HepG2 (cell line): ENCODE results near the gene KCTD19. TPM values are rescaled to one million over a fixed set of nuclear protein-coding genes. Genes with fewer than 3 reads are reported as not detected.

Source experiments
- GABPB1 ChIP-seq: IDR thresholded peaks from 2 replicates; pipeline ENCODE4 v1.6.1; 2016; ENCODE audit warnings: mild to moderate bottlenecking, missing genetic modification reagents, moderate library complexity, missing compliant biosample characterization
- JUN ChIP-seq: sonication (generic); formaldehyde crosslinking; IDR thresholded peaks from 2 replicates; pipeline ENCODE4 v1.4.0; 2020; ENCODE audit warnings: mild to moderate bottlenecking, missing genetic modification reagents
- KLF9 ChIP-seq: IDR thresholded peaks from 2 replicates; pipeline ENCODE4 v1.6.1; 2016; ENCODE audit warnings: low read depth
- MTA3 ChIP-seq: sonication (generic); formaldehyde crosslinking; IDR thresholded peaks from 2 replicates; pipeline ENCODE4 v1.4.0; 2020; ENCODE audit warnings: missing genetic modification reagents
- MXI1 ChIP-seq: IDR thresholded peaks from 3 replicates; pipeline ENCODE4 v1.6.1; 2012; ENCODE audit warnings: low read depth, low read length, inconsistent platforms, borderline replicate concordance
- NFE2 ChIP-seq: sonication (generic); formaldehyde crosslinking; IDR thresholded peaks from 2 replicates; pipeline ENCODE4 v1.4.0; 2020; ENCODE audit warnings: missing genetic modification reagents
- RAD51 ChIP-seq: fragments of 450-650 bp; IDR thresholded peaks from 2 replicates; pipeline ENCODE4 v1.6.1; 2016; ENCODE audit warnings: borderline replicate concordance
- REST ChIP-seq, 2 experiments: IDR thresholded peaks; 2 replicates each; pipeline ENCODE4 v1.6.1; 2011 to 2012; ENCODE audit warnings: low read length in 2 of 2, borderline replicate concordance in 1 of 2, low read depth in 1 of 2, mild to moderate bottlenecking in 1 of 2, moderate library complexity in 1 of 2
- RFX3 ChIP-seq: IDR thresholded peaks from 2 replicates; pipeline ENCODE4 v1.6.1; 2016; ENCODE audit warnings: missing biosample characterization, missing genetic modification reagents
- SALL1 ChIP-seq: sonication (generic); formaldehyde crosslinking; IDR thresholded peaks from 2 replicates; pipeline ENCODE4 v1.8.0; 2022; ENCODE audit warnings: mild to moderate bottlenecking, missing genetic modification reagents
- SCMH1 ChIP-seq: sonication (generic); formaldehyde crosslinking; IDR thresholded peaks from 2 replicates; pipeline ENCODE4 v1.9.0; 2021; ENCODE audit warnings: missing genetic modification reagents, mild to moderate bottlenecking, borderline replicate concordance
- SMAD1 ChIP-seq: sonication (generic); formaldehyde crosslinking; IDR thresholded peaks from 2 replicates; pipeline ENCODE4 v1.4.0; 2020; ENCODE audit warnings: missing genetic modification reagents, low read depth, mild to moderate bottlenecking, borderline replicate concordance
- SRF ChIP-seq: IDR thresholded peaks from 2 replicates; pipeline ENCODE4 v1.6.1; 2011; ENCODE audit warnings: mild to moderate bottlenecking, low read depth, low read length, moderate library complexity
- STAT5B ChIP-seq: sonication (generic); formaldehyde crosslinking; IDR thresholded peaks from 2 replicates; pipeline ENCODE4 v1.4.0; 2020; ENCODE audit warnings: missing genetic modification reagents
- TBP ChIP-seq: sonication (generic); formaldehyde crosslinking; IDR thresholded peaks from 2 replicates; pipeline ENCODE4 v1.5.0; 2020; ENCODE audit warnings: missing genetic modification reagents
- XBP1 ChIP-seq: sonication (generic); formaldehyde crosslinking; IDR thresholded peaks from 2 replicates; pipeline ENCODE4 v1.5.0; 2020; ENCODE audit warnings: missing genetic modification reagents
- ZFAT ChIP-seq: sonication (generic); formaldehyde crosslinking; conservative IDR thresholded peaks from 2 replicates; pipeline ENCODE4 v1.8.1; 2023; ENCODE audit warnings: missing genetic modification reagents, inconsistent platforms
- ZFP91 ChIP-seq: sonication (generic); formaldehyde crosslinking; IDR thresholded peaks from 2 replicates; pipeline ENCODE4 v1.9.0; 2022; ENCODE audit warnings: missing genetic modification reagents, mild to moderate bottlenecking, borderline replicate concordance
- ZNF503 ChIP-seq: sonication (generic); formaldehyde crosslinking; IDR thresholded peaks from 2 replicates; pipeline ENCODE4 v1.4.0; 2020; ENCODE audit warnings: missing genetic modification reagents
- ZNF614 ChIP-seq: IDR thresholded peaks from 2 replicates; pipeline ENCODE4 v1.6.1; 2018; ENCODE audit warnings: missing biosample characterization, missing genetic modification reagents, inconsistent platforms, borderline replicate concordance
- ZSCAN12 ChIP-seq: sonication (generic); formaldehyde crosslinking; IDR thresholded peaks from 2 replicates; pipeline ENCODE4 v1.9.0; 2021; ENCODE audit warnings: mild to moderate bottlenecking, missing genetic modification reagents
- ZSCAN20 ChIP-seq: sonication (generic); formaldehyde crosslinking; IDR thresholded peaks from 2 replicates; pipeline ENCODE4 v1.4.0; 2020; ENCODE audit warnings: missing genetic modification reagents, mild to moderate bottlenecking, borderline replicate concordance
- ZSCAN31 ChIP-seq: sonication (generic); formaldehyde crosslinking; IDR thresholded peaks from 2 replicates; pipeline ENCODE4 v1.5.0; 2020; ENCODE audit warnings: low read depth, mild to moderate bottlenecking, missing genetic modification reagents
- polyA plus RNA-seq, 8 experiments: library from polyadenylated mRNA; depleted of rRNA in 3 of 8; stranded (reverse) in 7 of 8; unstranded in 1 of 8; fragments of >200 nt; fragmentation: Illumina TruSeq in 4 of 8; extraction: Trizol in 4 of 8; gene quantifications; 2 replicates each; pipeline versions ENCODE4 v1.2.1 to v1.2.3, GENCODE V29; 2011 to 2016; ENCODE audit warnings: low read depth in 4 of 8, missing spikeins in 1 of 8, mixed read lengths in 1 of 8; ENCODE audit not compliant: insufficient read depth in 1 of 8
- total RNA-seq, 5 experiments: library from RNA; depleted of rRNA; stranded (reverse); fragments of >200 nt; fragmentation: Illumina TruSeq; extraction: Trizol; gene quantifications; 2 replicates each; pipeline ENCODE4 v1.2.3, GENCODE V29; 2016; ENCODE audit warnings: low read depth in 1 of 5

Gene KCTD19
- total and polyA plus RNA-seq, 2 of the 13 experiments (the other 11 are each of a cell fraction or from before 2014, with no cell fraction given) = not detected

- TF ChIP-seq NFE2 (CRISPR knock-in tag) = no peak
- no peak for TF ChIP-seq ZSCAN31 (CRISPR knock-in tag)
- TF ChIP-seq SMAD1 (CRISPR knock-in tag) = 0 out of 2 replicates have a peak, but pooled peaks have one; percentile 33
- TF ChIP-seq STAT5B (CRISPR knock-in tag) = no peak
- peak; percentile 47; the same call in 2 of the 3 replicates for TF ChIP-seq MXI1
- no peak for TF ChIP-seq ZNF503 (CRISPR knock-in tag)
- no peak for TF ChIP-seq REST (IDR thresholded peaks at IDR 0.05; ENCODE audit: borderline replicate concordance in 1 of 2, low read depth in 1 of 2, low read length in 2 of 2)
- no peak for TF ChIP-seq MTA3 (CRISPR knock-in tag)
- TF ChIP-seq SCMH1 (CRISPR knock-in tag) = no peak
- TF ChIP-seq SRF = no peak
- TF ChIP-seq XBP1 (CRISPR knock-in tag) = peak; percentile 48; the same call in 1 of the 2 replicates
- peak; percentile 16; the same call in 1 of the 2 replicates for TF ChIP-seq ZNF614 (CRISPR knock-in tag)
- TF ChIP-seq RAD51 = no peak
- no peak for TF ChIP-seq TBP
- no peak for TF ChIP-seq ZSCAN20 (CRISPR knock-in tag)
- TF ChIP-seq KLF9 (CRISPR knock-in tag) = no peak
- TF ChIP-seq ZSCAN12 = no peak
- TF ChIP-seq GABPB1 (CRISPR knock-in tag) = peak; percentile 76
- TF ChIP-seq ZFAT (CRISPR knock-in tag) = no peak; the same call in 1 of the 2 replicates
- TF ChIP-seq SALL1 (CRISPR knock-in tag) = peak; percentile 40; the same call in 1 of the 2 replicates
- no peak for TF ChIP-seq JUN (CRISPR knock-in tag)
- TF ChIP-seq ZFP91 (CRISPR knock-in tag) = no peak; the same call in 1 of the 2 replicates
- TF ChIP-seq RFX3 (CRISPR knock-in tag) = no peak
Measured at GRCh38 chr16:67278773-67279295, 47.7 kb downstream of the KCTD19 start (continued).
